A673 (cell line): ENCODE results near the gene SCYL1.

ENCODE experiments used
- EZH2 ChIP-seq: fragments of 200-600 bp; sonication (generic); IDR thresholded peaks from 2 replicates; pipeline ENCODE4 v1.6.1; 2017; ENCODE audit warnings: borderline replicate concordance, low read depth, mild to moderate bottlenecking, mixed read lengths, antibody characterized with exemption, low read length; ENCODE audit not compliant: poor library complexity, severe bottlenecking
- TF ChIP-seq, protein P1 (sequence below): fragments of 300-800, 200-600 bp; sonication (generic); conservative IDR thresholded peaks from 2 replicates; pipeline ENCODE4 v1.5.1; 2017; ENCODE audit warnings: low read depth, mild to moderate bottlenecking, antibody characterized with exemption, low read length, moderate library complexity, mixed read lengths

- no peak for TF ChIP-seq EZH2
- TF ChIP-seq, protein P1, sequence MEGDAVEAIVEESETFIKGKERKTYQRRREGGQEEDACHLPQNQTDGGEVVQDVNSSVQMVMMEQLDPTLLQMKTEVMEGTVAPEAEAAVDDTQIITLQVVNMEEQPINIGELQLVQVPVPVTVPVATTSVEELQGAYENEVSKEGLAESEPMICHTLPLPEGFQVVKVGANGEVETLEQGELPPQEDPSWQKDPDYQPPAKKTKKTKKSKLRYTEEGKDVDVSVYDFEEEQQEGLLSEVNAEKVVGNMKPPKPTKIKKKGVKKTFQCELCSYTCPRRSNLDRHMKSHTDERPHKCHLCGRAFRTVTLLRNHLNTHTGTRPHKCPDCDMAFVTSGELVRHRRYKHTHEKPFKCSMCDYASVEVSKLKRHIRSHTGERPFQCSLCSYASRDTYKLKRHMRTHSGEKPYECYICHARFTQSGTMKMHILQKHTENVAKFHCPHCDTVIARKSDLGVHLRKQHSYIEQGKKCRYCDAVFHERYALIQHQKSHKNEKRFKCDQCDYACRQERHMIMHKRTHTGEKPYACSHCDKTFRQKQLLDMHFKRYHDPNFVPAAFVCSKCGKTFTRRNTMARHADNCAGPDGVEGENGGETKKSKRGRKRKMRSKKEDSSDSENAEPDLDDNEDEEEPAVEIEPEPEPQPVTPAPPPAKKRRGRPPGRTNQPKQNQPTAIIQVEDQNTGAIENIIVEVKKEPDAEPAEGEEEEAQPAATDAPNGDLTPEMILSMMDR: no peak
Observed at GRCh38 chr11:65500387-65501185, 24.3 kb upstream of the SCYL1 start.
